GM06990 (cell line): Measurements from ENCODE around the gene NUP93.

ENCODE experiments used
- DNase-seq: peaks from one replicate; pipeline ENCODE4 v3.0.0-alpha.2; 2011; ENCODE audit not compliant: insufficient read length; ENCODE audit errors: extremely low read depth
- H3K27me3 ChIP-seq: replicated peaks from 2 replicates; pipeline ENCODE4 v1.6.0; 2011; ENCODE audit warnings: low read length; ENCODE audit not compliant: control insufficient read depth, insufficient read depth
- H3K36me3 ChIP-seq: 2 replicates; pipeline ENCODE4 v1.5.1; 2011; ENCODE audit warnings: low read length; ENCODE audit not compliant: control insufficient read depth, insufficient read depth
- H3K4me3 ChIP-seq: replicated peaks from 2 replicates; pipeline ENCODE4 v1.5.1; 2011; ENCODE audit warnings: low read depth, mild to moderate bottlenecking, control low read depth, low read length
- CTCF ChIP-seq: IDR thresholded peaks from 2 replicates; pipeline ENCODE4 v1.5.1; 2011; ENCODE audit warnings: low read length, control low read depth, mild to moderate bottlenecking, inconsistent platforms; ENCODE audit not compliant: insufficient read depth, poor library complexity, severe bottlenecking

NUP93 gene

GRCh38 chr16:56886826-56887225 is 156.9 kb downstream of the NUP93 start:
- TF ChIP-seq CTCF, result no peak
- no peaks in the 10 kb centered on the region for H3K27me3 ChIP-seq
- DNase-seq, result no peak
- no peaks in the 10 kb centered on the region for H3K36me3 ChIP-seq
- H3K4me3 ChIP-seq, result no peak overlapping the region

GRCh38 chr16:56888806-56889205 is 158.9 kb downstream of the NUP93 start:
- Histone ChIP-seq H3K36me3 (no peaks in the 10 kb centered on the region), H3K4me3 (no peak overlapping the region), H3K27me3 (no peaks in the 10 kb centered on the region)
- peak; percentile 69 for DNase-seq
- no peak for TF ChIP-seq CTCF

- H3K27me3 ChIP-seq, result no peaks in the 10 kb centered on the region
- peak; percentile 40 for DNase-seq
- H3K4me3 ChIP-seq, result no peak overlapping the region
These were observed 159.3 kb downstream of the NUP93 start for GRCh38 chr16:56889206-56889605.

GRCh38 chr16:56891685-56892084 is 161.8 kb downstream of the NUP93 start:
- no peak for DNase-seq
- 0 out of 2 replicates have a peak, but pooled peaks cover 2% of the 10 kb centered on the region for H3K27me3 ChIP-seq
- no peak for TF ChIP-seq CTCF

More at GRCh38 chr16:56889206-56889605, 159.3 kb downstream of the NUP93 start:
- TF ChIP-seq CTCF, result no peak
- no peaks in the 10 kb centered on the region for H3K36me3 ChIP-seq

GRCh38 chr16:56892705-56893104 is 162.8 kb downstream of the NUP93 start:
- Histone ChIP-seq H3K36me3 (no peaks in the 10 kb centered on the region), H3K27me3 (0 out of 2 replicates have a peak, but pooled peaks cover 2% of the 10 kb centered on the region), H3K4me3 (no peak overlapping the region)
- DNase-seq, result no peak
- TF ChIP-seq CTCF, result no peak

More at GRCh38 chr16:56891685-56892084, 161.8 kb downstream of the NUP93 start:
- H3K4me3 ChIP-seq, result no peak overlapping the region
- no peaks in the 10 kb centered on the region for H3K36me3 ChIP-seq
